Measurements from ENCODE around the gene ABTB1.

DNA sequence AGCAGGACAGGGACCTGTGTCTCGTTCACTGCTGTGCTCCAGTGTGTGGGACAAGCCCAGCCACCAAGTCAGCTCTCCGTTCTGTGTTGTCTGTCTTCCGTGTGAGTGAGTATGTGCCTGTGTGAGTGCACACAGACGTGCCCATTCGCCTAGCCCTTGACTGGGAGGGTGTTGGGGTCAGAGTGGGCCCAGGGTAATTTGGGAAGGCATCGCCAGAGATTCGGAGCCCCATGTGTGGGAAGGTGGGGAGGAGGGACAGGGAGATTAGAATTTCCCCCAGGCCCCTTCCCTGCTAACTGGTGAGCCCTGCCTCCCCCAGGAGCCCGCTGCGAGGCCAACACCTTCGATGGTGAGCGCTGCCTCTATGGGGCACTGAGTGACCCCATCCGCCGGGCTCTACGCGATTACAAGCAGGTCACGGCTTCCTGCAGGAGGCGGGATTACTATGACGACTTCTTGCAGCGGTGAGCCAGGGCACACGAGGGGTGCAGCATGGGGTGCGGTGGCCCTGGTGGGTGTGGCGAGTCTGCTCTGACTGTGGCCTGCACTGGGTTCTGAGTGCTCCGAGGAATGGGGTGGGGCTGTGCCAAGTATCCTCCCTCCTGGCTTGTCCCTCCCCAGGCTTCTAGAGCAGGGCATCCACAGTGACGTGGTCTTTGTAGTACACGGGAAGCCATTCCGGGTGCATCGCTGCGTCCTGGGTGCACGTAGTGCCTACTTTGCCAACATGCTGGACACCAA, 3.1 kb downstream of the ABTB1 start:
- TF ChIP-seq JUND (IDR thresholded peaks at IDR 0.05) (no peak), EP300 (IDR thresholded peaks at IDR 0.05; ENCODE audit: borderline replicate concordance in 1 of 2, low read depth in 1 of 2, low read length in 1 of 2) (no peak), YY1 (IDR thresholded peaks at IDR 0.05; ENCODE audit: low read depth) (no peak), NFIC (IDR thresholded peaks at IDR 0.05; ENCODE audit: borderline replicate concordance) (no peak), TAF1 (IDR thresholded peaks at IDR 0.05; ENCODE audit: borderline replicate concordance, low read depth, low read length) (no peak)
- TF ChIP-seq, protein P1, sequence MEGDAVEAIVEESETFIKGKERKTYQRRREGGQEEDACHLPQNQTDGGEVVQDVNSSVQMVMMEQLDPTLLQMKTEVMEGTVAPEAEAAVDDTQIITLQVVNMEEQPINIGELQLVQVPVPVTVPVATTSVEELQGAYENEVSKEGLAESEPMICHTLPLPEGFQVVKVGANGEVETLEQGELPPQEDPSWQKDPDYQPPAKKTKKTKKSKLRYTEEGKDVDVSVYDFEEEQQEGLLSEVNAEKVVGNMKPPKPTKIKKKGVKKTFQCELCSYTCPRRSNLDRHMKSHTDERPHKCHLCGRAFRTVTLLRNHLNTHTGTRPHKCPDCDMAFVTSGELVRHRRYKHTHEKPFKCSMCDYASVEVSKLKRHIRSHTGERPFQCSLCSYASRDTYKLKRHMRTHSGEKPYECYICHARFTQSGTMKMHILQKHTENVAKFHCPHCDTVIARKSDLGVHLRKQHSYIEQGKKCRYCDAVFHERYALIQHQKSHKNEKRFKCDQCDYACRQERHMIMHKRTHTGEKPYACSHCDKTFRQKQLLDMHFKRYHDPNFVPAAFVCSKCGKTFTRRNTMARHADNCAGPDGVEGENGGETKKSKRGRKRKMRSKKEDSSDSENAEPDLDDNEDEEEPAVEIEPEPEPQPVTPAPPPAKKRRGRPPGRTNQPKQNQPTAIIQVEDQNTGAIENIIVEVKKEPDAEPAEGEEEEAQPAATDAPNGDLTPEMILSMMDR (IDR thresholded peaks at IDR 0.05), result no peak
